ENCODE measurements around the gene MOCOS. TPM values are rescaled to one million over a fixed set of nuclear protein-coding genes. Genes with fewer than 3 reads are reported as not detected.
A peak's percentile ranks its signal among the peaks of the same experiment; 100 is the strongest.

MOCOS gene
- total RNA-seq, 1 experiment from 2014 or later: 3.0 TPM

GRCh38 chr18:36305375-36305774 is 118.1 kb downstream of the MOCOS start:
- Histone ChIP-seq H3K36me3 (ENCODE audit: control insufficient read depth, insufficient read depth, low read length) (no peaks in the 10 kb centered on the region), H3K27me3 (ENCODE audit: control insufficient read depth, insufficient read depth, low read length) (no peaks in the 10 kb centered on the region), H3K27ac (ENCODE audit: low read length) (no peak overlapping the region), H3K9me3 (ENCODE audit: control insufficient read depth, insufficient read depth, low read depth, low read length) (no peaks in the 10 kb centered on the region), H3K4me3 (ENCODE audit: low read depth in 2 of 2, low read length in 2 of 2) (no peak overlapping the region), H3K4me1 (ENCODE audit: control insufficient read depth, insufficient read depth, low read length) (peaks cover 53% of the 10 kb centered on the region)
- CTCF ChIA-PET: no interaction called here
- no peak for TF ChIP-seq TCF7L2 (IDR thresholded peaks at IDR 0.05; ENCODE audit: low read depth, low read length)
- no peak for TF ChIP-seq CTCF (IDR thresholded peaks at IDR 0.05)
- TF ChIP-seq, protein P1, sequence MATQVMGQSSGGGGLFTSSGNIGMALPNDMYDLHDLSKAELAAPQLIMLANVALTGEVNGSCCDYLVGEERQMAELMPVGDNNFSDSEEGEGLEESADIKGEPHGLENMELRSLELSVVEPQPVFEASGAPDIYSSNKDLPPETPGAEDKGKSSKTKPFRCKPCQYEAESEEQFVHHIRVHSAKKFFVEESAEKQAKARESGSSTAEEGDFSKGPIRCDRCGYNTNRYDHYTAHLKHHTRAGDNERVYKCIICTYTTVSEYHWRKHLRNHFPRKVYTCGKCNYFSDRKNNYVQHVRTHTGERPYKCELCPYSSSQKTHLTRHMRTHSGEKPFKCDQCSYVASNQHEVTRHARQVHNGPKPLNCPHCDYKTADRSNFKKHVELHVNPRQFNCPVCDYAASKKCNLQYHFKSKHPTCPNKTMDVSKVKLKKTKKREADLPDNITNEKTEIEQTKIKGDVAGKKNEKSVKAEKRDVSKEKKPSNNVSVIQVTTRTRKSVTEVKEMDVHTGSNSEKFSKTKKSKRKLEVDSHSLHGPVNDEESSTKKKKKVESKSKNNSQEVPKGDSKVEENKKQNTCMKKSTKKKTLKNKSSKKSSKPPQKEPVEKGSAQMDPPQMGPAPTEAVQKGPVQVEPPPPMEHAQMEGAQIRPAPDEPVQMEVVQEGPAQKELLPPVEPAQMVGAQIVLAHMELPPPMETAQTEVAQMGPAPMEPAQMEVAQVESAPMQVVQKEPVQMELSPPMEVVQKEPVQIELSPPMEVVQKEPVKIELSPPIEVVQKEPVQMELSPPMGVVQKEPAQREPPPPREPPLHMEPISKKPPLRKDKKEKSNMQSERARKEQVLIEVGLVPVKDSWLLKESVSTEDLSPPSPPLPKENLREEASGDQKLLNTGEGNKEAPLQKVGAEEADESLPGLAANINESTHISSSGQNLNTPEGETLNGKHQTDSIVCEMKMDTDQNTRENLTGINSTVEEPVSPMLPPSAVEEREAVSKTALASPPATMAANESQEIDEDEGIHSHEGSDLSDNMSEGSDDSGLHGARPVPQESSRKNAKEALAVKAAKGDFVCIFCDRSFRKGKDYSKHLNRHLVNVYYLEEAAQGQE (IDR thresholded peaks at IDR 0.05; ENCODE audit: insufficient read depth in 1 of 2, low read depth in 2 of 2, low read length in 1 of 2): no peak
- no peak for TF ChIP-seq POLR2AphosphoS5 (IDR thresholded peaks at IDR 0.05; ENCODE audit: low read depth, low read length)
- TF ChIP-seq SIN3A (IDR thresholded peaks at IDR 0.05; ENCODE audit: borderline replicate concordance, insufficient read depth, low read depth, low read length): no peak
- intact Hi-C loops (cut with micrococcal nuclease; ENCODE audit: unreplicated experiment) (no loop called here), in situ Hi-C loops (cut with HindIII; ENCODE audit: low pct_unique_long_range_greater_than_20kb, low sequenced_read_pairs) (no loop called here)
- POLR2A ChIA-PET: no interaction called here
- BruUV-seq (replicated peaks): no TSS peak
- DNase-seq (ENCODE audit: low read depth, low spot score) (no peak), ATAC-seq (no peak)

GRCh38 chr18:36307513-36307912 is 120.2 kb downstream of the MOCOS start:
- BruUV-seq (replicated peaks): no TSS peak
- intact Hi-C loops (cut with micrococcal nuclease; ENCODE audit: unreplicated experiment): no loop called here
- H3K4me1 ChIP-seq (ENCODE audit: control insufficient read depth, insufficient read depth, low read length): peaks cover 62% of the 10 kb centered on the region
- CTCF ChIA-PET: no interaction called here
- H3K4me3 ChIP-seq (ENCODE audit: low read depth in 2 of 2, low read length in 2 of 2): no peak overlapping the region
- DNase-seq (ENCODE audit: low read depth, low spot score) (no peak), ATAC-seq (no peak)
- no peak for TF ChIP-seq SIN3A (IDR thresholded peaks at IDR 0.05; ENCODE audit: borderline replicate concordance, insufficient read depth, low read depth, low read length)
- TF ChIP-seq CTCF (IDR thresholded peaks at IDR 0.05): no peak
- TF ChIP-seq, protein P1 (IDR thresholded peaks at IDR 0.05; ENCODE audit: insufficient read depth in 1 of 2, low read depth in 2 of 2, low read length in 1 of 2): no peak
- TF ChIP-seq POLR2AphosphoS5 (IDR thresholded peaks at IDR 0.05; ENCODE audit: low read depth, low read length): no peak
- in situ Hi-C loops (cut with HindIII; ENCODE audit: low pct_unique_long_range_greater_than_20kb, low sequenced_read_pairs): no loop called here
- H3K27ac ChIP-seq (ENCODE audit: low read length): 0 out of 2 replicates have a peak overlapping the region, but pooled peaks have one; percentile 4
- POLR2A ChIA-PET: no interaction called here
- no peaks in the 10 kb centered on the region for H3K9me3 ChIP-seq (ENCODE audit: control insufficient read depth, insufficient read depth, low read depth, low read length)
- no peaks in the 10 kb centered on the region for H3K36me3 ChIP-seq (ENCODE audit: control insufficient read depth, insufficient read depth, low read length)
- no peaks in the 10 kb centered on the region for H3K27me3 ChIP-seq (ENCODE audit: control insufficient read depth, insufficient read depth, low read length)
